Ovary (tissue), 3 donors: ENCODE data around the gene CRYBG1.

Experiments used
- POLR2A ChIP-seq: fragments of 450-650 bp; IDR thresholded peaks from one replicate; pipeline ENCODE4 v1.6.1; 2017; ENCODE audit warnings: antibody characterized with exemption, mild to moderate bottlenecking, moderate library complexity
- TF ChIP-seq, protein P1 (sequence below), 3 donors: fragments of 450-650 bp in 2 of 3; fragments of 200-600 bp in 1 of 3; IDR thresholded peaks; one replicate each; pipeline versions ENCODE4 v1.5.1 to v1.8.0; 2016 to 2022; ENCODE audit warnings: antibody characterized with exemption in 3 of 3, mild to moderate bottlenecking in 1 of 3
- donor health status: DM: no; HTN: no; CAD: no.

DNA sequence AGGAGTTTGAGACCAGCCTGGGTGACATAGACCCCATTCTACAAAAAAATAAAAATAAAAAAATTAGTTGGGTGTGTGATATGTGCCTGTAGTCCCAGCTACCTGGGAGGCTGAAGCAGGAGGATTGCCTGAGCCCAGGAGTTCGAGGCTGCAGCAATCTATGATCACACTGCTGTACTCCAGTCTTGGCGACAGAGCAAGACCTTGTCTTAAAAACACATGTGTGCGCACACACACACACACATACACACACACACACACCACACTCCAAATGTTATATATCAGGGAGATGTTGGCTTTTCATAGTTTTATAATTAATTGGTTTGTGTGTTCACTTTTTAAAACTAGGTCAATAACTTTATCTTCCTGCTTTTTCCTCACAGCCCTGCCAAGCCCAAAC lies 158.2 kb downstream of the CRYBG1 start:
- no peak for TF ChIP-seq POLR2A
- TF ChIP-seq, protein P1, sequence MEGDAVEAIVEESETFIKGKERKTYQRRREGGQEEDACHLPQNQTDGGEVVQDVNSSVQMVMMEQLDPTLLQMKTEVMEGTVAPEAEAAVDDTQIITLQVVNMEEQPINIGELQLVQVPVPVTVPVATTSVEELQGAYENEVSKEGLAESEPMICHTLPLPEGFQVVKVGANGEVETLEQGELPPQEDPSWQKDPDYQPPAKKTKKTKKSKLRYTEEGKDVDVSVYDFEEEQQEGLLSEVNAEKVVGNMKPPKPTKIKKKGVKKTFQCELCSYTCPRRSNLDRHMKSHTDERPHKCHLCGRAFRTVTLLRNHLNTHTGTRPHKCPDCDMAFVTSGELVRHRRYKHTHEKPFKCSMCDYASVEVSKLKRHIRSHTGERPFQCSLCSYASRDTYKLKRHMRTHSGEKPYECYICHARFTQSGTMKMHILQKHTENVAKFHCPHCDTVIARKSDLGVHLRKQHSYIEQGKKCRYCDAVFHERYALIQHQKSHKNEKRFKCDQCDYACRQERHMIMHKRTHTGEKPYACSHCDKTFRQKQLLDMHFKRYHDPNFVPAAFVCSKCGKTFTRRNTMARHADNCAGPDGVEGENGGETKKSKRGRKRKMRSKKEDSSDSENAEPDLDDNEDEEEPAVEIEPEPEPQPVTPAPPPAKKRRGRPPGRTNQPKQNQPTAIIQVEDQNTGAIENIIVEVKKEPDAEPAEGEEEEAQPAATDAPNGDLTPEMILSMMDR (IDR thresholded peaks at IDR 0.05): no peak
